Body of pancreas (tissue), 4 donors: ENCODE data around the gene KCTD6.

Experiments
- CTCF ChIP-seq, 7 experiments: fragments of 450-650 bp in 4 of 7; fragments of 200-600 bp in 3 of 7; sonication (generic) in 3 of 7; IDR thresholded peaks; one replicate each; pipeline ENCODE4 v1.5.1; 2016 to 2019; ENCODE audit warnings: antibody characterized with exemption in 7 of 7
- POLR2A ChIP-seq, 3 donors: fragments of 450-650 bp; IDR thresholded peaks; one replicate each; pipeline ENCODE4 v1.6.1; 2016; ENCODE audit warnings: antibody characterized with exemption in 3 of 3, mild to moderate bottlenecking in 2 of 3

- TF ChIP-seq CTCF (IDR thresholded peaks at IDR 0.05) (no peak), POLR2A (IDR thresholded peaks at IDR 0.05) (no peak)
These were observed 7.7 kb upstream of the KCTD6 start for GRCh38 chr3:58484045-58484721.
